ENCODE results near the gene KIAA0513.

DNA sequence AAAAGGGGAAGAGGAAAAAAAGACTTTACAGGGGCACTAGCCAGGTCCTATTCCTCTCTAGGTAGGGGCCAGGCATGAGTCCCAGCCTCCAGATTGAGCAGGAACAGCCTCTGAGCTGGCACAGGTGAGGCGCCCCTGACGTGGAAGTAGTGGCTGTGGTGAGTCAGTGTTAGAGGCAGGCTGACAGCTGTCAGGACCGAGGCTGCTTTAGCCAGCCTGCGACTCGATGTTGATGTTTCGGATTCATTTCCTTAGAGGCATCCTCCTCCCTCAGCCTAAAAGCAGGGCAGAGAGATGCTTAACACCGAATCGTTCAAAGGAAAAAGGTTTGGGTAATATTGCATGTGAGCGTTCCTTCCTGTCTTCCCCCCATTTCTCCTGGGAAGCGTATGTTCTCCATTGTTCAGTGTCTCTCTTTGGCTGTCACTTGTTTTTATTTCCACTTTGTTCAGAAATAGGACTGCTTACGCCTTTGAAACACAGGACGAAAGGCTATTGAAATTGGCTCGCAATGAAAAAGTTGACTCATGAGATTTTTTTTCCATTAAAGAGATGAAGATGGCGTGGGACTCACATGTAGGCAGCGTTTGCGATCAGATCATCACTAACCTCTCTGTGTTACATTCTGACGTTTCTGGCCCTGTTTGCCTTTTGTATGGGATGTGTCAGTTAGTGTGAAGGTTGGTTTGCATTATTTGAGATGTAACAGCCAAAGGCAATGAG is 1.3 kb downstream of the KIAA0513 start:
- TF ChIP-seq CTCF (IDR thresholded peaks at IDR 0.05): no peak
- no peak for TF ChIP-seq EP300 (IDR thresholded peaks at IDR 0.05)
- no peak for TF ChIP-seq POLR2AphosphoS5 (IDR thresholded peaks at IDR 0.05)
- TF ChIP-seq POLR2A (IDR thresholded peaks at IDR 0.05): peak in 1 of 4 donors; percentile 14
